Panc1 (cell line): Measurements from ENCODE around the gene LMTK2. TPM values are rescaled to one million over a fixed set of nuclear protein-coding genes. Genes with fewer than 3 reads are reported as not detected.

Experiments
- ATAC-seq: fragments of 200-7000 bp; cut with Tn5 transposase; 2 replicates; pipeline ENCODE4 v1.9.1; 2020; ENCODE audit warnings: mild to moderate bottlenecking, moderate library complexity
- BruUV-seq: library from RNA; stranded (reverse); fragments of 400-500 nt; replicated peaks from 2 replicates; lab custom pipeline; 2021; lab: Mats Ljungman, UMichigan
- CTCF ChIA-PET: fragments of 300-600 bp; sonication (Branson Sonifier 250); formaldehyde crosslinking; loops from one replicate; lab custom pipeline; 2022; ENCODE audit warnings: antibody characterized with exemption; lab: Charles Lee
- POLR2A ChIA-PET: fragments of 300-600 bp; sonication (Branson Sonifier 250); formaldehyde crosslinking; loops from one replicate; lab custom pipeline; 2022; ENCODE audit warnings: antibody characterized with exemption; lab: Charles Lee
- DNase-seq: peaks from one replicate; pipeline ENCODE4 v3.0.0-alpha.2; 2010; ENCODE audit warnings: low read depth, low spot score
- H3K27ac ChIP-seq: 2 replicates; pipeline ENCODE4 v1.5.1; 2011; ENCODE audit warnings: mild to moderate bottlenecking, low read length, inconsistent platforms
- H3K27me3 ChIP-seq: fragments of 200-500 bp; sonication (Bioruptor generic); 2 replicates; pipeline ENCODE4 v1.6.0; 2014; ENCODE audit warnings: low read length, inconsistent platforms; ENCODE audit not compliant: control insufficient read depth, insufficient read depth
- H3K36me3 ChIP-seq: fragments of 200-500 bp; sonication (Bioruptor generic); 2 replicates; pipeline ENCODE4 v1.5.1; 2014; ENCODE audit warnings: inconsistent platforms, mild to moderate bottlenecking, low read length, moderate library complexity; ENCODE audit not compliant: control insufficient read depth, insufficient read depth
- H3K4me1 ChIP-seq: 2 replicates; pipeline ENCODE4 v1.5.1; 2011; ENCODE audit warnings: inconsistent platforms, mild to moderate bottlenecking, low read length, moderate library complexity; ENCODE audit not compliant: control insufficient read depth, insufficient read depth
- H3K4me3 ChIP-seq, 2 experiments: 2 replicates each; pipeline ENCODE4 v1.5.1; 2011 to 2012; ENCODE audit warnings: low read depth in 2 of 2, low read length in 2 of 2, mild to moderate bottlenecking in 2 of 2, inconsistent platforms in 1 of 2, moderate library complexity in 1 of 2
- H3K9me3 ChIP-seq: fragments of 200-500 bp; sonication (Bioruptor generic); 2 replicates; pipeline ENCODE4 v1.5.1; 2014; ENCODE audit warnings: low read depth, mild to moderate bottlenecking, inconsistent platforms, low read length, moderate library complexity; ENCODE audit not compliant: control insufficient read depth, insufficient read depth
- POLR2AphosphoS5 ChIP-seq: IDR thresholded peaks from 2 replicates; pipeline ENCODE4 v1.6.1; 2012; ENCODE audit warnings: mild to moderate bottlenecking, low read depth, low read length, moderate library complexity
- SIN3A ChIP-seq: IDR thresholded peaks from 2 replicates; pipeline ENCODE4 v1.6.1; 2012; ENCODE audit warnings: low read depth, mild to moderate bottlenecking, low read length, moderate library complexity, borderline replicate concordance; ENCODE audit not compliant: insufficient read depth
- TCF7L2 ChIP-seq: IDR thresholded peaks from 2 replicates; pipeline ENCODE4 v1.6.1; 2011; ENCODE audit warnings: mild to moderate bottlenecking, low read depth, low read length, inconsistent platforms
- in situ Hi-C: cut with HindIII; loops from 2 replicates; pipeline ENCODE4 v1.10.0; 2016; ENCODE audit warnings: low sequenced_read_pairs, low pct_unique_long_range_greater_than_20kb
- intact Hi-C: fragments of 100-400 bp; cut with micrococcal nuclease; formaldehyde crosslinking; loops from one replicate; pipeline ENCODE4 v1.10.0; 2022; ENCODE audit not compliant: unreplicated experiment
- total RNA-seq: library from RNA; stranded (reverse); gene quantifications from one replicate; pipeline ENCODE4 v1.2.1, GENCODE V29; 2021; ENCODE audit not compliant: unreplicated experiment
- TF ChIP-seq, protein P1 (sequence below), 2 experiments: IDR thresholded peaks; 2 replicates each; pipeline ENCODE4 v1.6.1; 2011 to 2012; ENCODE audit warnings: low read depth in 2 of 2, control low read depth in 1 of 2, low read length in 1 of 2, mild to moderate bottlenecking in 1 of 2, moderate library complexity in 1 of 2; ENCODE audit not compliant: insufficient read depth in 1 of 2
- TF ChIP-seq, protein P2 (sequence below): fragments of 450-650 bp; IDR thresholded peaks from 2 replicates; pipeline ENCODE4 v1.5.1; 2017; ENCODE audit warnings: mild to moderate bottlenecking

Gene LMTK2
- total RNA-seq, 1 experiment from 2014 or later = 25.4 TPM

DNA sequence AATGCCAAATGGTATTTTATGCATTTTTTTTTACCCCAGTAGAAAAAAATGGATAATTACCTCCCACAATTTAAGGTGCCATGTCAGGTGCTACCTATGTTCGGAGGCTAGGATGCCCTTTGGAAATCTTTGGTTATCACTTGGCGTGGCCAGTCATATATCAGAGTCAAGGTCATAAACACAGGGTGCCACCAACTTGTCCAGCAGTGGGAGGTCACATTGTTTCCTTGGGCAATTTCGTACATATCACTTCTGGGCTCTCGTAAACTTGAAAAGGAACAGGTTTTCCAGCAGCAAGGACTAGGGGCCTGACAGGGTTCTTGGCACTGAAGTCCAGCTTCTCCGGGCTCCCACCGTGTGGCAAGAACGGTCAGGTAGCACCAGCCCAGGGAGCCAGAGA lies 56.6 kb downstream of the LMTK2 start:
- ChIA-PET CTCF (no interaction called here), POLR2A (no interaction called here)
- Histone ChIP-seq H3K4me1 (peaks cover 4% of the 10 kb centered on the region), H3K4me3 (no peak overlapping the region), H3K9me3 (no peaks in the 10 kb centered on the region), H3K27ac (no peak overlapping the region), H3K36me3 (peaks cover 4% of the 10 kb centered on the region; the same call in 1 of the 2 replicates), H3K27me3 (no peaks in the 10 kb centered on the region)
- BruUV-seq = no TSS peak
- ATAC-seq (no peak), DNase-seq (no peak)
- in situ Hi-C loops = no loop called here
- intact Hi-C loops = no loop called here
- TF ChIP-seq POLR2AphosphoS5 = no peak
- TF ChIP-seq SIN3A = no peak
- TF ChIP-seq, protein P1, sequence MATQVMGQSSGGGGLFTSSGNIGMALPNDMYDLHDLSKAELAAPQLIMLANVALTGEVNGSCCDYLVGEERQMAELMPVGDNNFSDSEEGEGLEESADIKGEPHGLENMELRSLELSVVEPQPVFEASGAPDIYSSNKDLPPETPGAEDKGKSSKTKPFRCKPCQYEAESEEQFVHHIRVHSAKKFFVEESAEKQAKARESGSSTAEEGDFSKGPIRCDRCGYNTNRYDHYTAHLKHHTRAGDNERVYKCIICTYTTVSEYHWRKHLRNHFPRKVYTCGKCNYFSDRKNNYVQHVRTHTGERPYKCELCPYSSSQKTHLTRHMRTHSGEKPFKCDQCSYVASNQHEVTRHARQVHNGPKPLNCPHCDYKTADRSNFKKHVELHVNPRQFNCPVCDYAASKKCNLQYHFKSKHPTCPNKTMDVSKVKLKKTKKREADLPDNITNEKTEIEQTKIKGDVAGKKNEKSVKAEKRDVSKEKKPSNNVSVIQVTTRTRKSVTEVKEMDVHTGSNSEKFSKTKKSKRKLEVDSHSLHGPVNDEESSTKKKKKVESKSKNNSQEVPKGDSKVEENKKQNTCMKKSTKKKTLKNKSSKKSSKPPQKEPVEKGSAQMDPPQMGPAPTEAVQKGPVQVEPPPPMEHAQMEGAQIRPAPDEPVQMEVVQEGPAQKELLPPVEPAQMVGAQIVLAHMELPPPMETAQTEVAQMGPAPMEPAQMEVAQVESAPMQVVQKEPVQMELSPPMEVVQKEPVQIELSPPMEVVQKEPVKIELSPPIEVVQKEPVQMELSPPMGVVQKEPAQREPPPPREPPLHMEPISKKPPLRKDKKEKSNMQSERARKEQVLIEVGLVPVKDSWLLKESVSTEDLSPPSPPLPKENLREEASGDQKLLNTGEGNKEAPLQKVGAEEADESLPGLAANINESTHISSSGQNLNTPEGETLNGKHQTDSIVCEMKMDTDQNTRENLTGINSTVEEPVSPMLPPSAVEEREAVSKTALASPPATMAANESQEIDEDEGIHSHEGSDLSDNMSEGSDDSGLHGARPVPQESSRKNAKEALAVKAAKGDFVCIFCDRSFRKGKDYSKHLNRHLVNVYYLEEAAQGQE (IDR thresholded peaks at IDR 0.05; ENCODE audit: insufficient read depth in 1 of 2, low read depth in 2 of 2, low read length in 1 of 2) = no peak
- no peak for TF ChIP-seq TCF7L2
- TF ChIP-seq, protein P2, sequence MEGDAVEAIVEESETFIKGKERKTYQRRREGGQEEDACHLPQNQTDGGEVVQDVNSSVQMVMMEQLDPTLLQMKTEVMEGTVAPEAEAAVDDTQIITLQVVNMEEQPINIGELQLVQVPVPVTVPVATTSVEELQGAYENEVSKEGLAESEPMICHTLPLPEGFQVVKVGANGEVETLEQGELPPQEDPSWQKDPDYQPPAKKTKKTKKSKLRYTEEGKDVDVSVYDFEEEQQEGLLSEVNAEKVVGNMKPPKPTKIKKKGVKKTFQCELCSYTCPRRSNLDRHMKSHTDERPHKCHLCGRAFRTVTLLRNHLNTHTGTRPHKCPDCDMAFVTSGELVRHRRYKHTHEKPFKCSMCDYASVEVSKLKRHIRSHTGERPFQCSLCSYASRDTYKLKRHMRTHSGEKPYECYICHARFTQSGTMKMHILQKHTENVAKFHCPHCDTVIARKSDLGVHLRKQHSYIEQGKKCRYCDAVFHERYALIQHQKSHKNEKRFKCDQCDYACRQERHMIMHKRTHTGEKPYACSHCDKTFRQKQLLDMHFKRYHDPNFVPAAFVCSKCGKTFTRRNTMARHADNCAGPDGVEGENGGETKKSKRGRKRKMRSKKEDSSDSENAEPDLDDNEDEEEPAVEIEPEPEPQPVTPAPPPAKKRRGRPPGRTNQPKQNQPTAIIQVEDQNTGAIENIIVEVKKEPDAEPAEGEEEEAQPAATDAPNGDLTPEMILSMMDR = no peak

DNA sequence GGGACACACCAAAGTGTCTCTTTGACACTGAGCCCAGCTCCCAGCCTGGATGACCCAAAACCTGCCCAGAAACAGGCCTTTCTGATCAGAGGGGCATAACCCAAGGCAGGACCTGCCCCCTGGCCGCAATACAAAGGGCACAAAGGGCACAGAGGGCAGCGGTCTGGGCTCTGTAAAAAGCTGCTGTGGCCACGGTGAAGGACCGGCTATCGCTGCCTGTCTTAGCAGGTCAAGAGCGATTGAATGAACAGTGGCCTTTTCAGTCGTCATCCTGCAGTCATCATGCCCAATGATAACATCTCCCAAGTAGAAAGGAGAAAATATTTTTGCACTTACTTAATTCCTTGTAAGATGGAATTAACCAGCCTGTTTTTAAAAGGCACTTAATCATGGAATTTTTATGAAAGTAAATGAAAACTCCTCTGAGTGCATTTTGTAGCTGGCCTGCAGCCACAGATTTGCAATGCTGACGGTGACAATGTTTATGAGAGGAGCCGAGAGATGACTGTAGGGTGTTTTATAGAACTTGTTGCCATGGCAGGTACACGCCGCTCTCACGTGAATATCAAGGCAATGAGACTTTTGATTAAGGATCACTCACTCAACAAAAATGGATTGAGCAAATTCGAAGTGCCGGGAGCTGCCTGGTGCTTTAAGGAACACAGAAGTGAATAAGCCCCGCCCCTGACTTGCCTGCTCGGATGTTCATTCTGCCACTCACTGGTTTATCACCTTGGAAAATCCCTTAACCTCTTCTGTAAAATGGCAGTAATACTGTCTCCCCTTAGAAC lies 57.2 kb downstream of the LMTK2 start:
- Histone ChIP-seq H3K9me3 (no peaks in the 10 kb centered on the region), H3K4me3 (no peak overlapping the region), H3K36me3 (peaks cover 4% of the 10 kb centered on the region; the same call in 1 of the 2 replicates), H3K27me3 (no peaks in the 10 kb centered on the region), H3K27ac (no peak overlapping the region), H3K4me1 (peaks cover 6% of the 10 kb centered on the region)
- no peak for TF ChIP-seq POLR2AphosphoS5
- TF ChIP-seq, protein P2 = no peak
- no peak for TF ChIP-seq TCF7L2
- TF ChIP-seq, protein P1 (IDR thresholded peaks at IDR 0.05; ENCODE audit: insufficient read depth in 1 of 2, low read depth in 2 of 2, low read length in 1 of 2) = no peak
- no peak for TF ChIP-seq SIN3A
- DNase-seq (no peak), ATAC-seq (peak; percentile 49)
- in situ Hi-C loops = no loop called here
- ChIA-PET POLR2A (no interaction called here), CTCF (interaction anchor here (5.8 kb wide), 1 partner anchor 141 kb away, joined by 108 read pairs; no protein-coding TSS in a partner anchor)
- no TSS peak for BruUV-seq
- intact Hi-C loops = no loop called here
